ENCODE data around the gene DGKB.

DGKB gene

GRCh38 chr7:14407246-14408015 is 495.1 kb downstream of the DGKB start:
- TF ChIP-seq CTCF (IDR thresholded peaks at IDR 0.05; ENCODE audit: low read length) (no peak), EZH2phosphoT487 (IDR thresholded peaks at IDR 0.05; ENCODE audit: low read length) (no peak), EZH2 (optimal IDR thresholded peaks at IDR 0.05; ENCODE audit: low read depth, low read length) (no peak)
- Histone ChIP-seq H3K4me1 (ENCODE audit: low read length) (no peaks in the 10 kb centered on the region), H3K9ac (ENCODE audit: low read length) (no peak overlapping the region), H4K20me1 (ENCODE audit: insufficient read depth, low read length) (no peaks in the 10 kb centered on the region), H3K79me2 (ENCODE audit: low read length) (no peaks in the 10 kb centered on the region), H3K9me2 (replicated peaks; ENCODE audit: insufficient read depth, low read length) (no peaks in the 10 kb centered on the region), H3K36me3 (replicated peaks; ENCODE audit: insufficient read depth, low read length) (no peaks in the 10 kb centered on the region), H2AFZ (ENCODE audit: low read length) (no peak overlapping the region), H3K27me3 (replicated peaks; ENCODE audit: insufficient read depth, low read length) (no peaks in the 10 kb centered on the region), H3K4me2 (ENCODE audit: low read depth, low read length) (no peak overlapping the region), H3F3A (ENCODE audit: insufficient read depth, low read length) (no peaks in the 10 kb centered on the region), H3K4me3 (ENCODE audit: low read length) (no peak overlapping the region), H3K27ac (ENCODE audit: low read length) (no peak overlapping the region), H3K9me3 (replicated peaks; ENCODE audit: insufficient read depth, low read length) (no peaks in the 10 kb centered on the region)
- DNase-seq = no peak

- no peak for TF ChIP-seq EZH2phosphoT487 (IDR thresholded peaks at IDR 0.05; ENCODE audit: low read length)
- TF ChIP-seq CTCF (IDR thresholded peaks at IDR 0.05; ENCODE audit: low read length) = no peak
- TF ChIP-seq EZH2 (optimal IDR thresholded peaks at IDR 0.05; ENCODE audit: low read depth, low read length) = no peak
- DNase-seq = no peak
- H3K9ac ChIP-seq (ENCODE audit: low read length) = no peak overlapping the region
- no peaks in the 10 kb centered on the region for H4K20me1 ChIP-seq (ENCODE audit: insufficient read depth, low read length)
- no peak overlapping the region for H3K4me3 ChIP-seq (ENCODE audit: low read length)
- H3K79me2 ChIP-seq (ENCODE audit: low read length) = no peaks in the 10 kb centered on the region
- no peaks in the 10 kb centered on the region for H3K27me3 ChIP-seq (replicated peaks; ENCODE audit: insufficient read depth, low read length)
- H3K9me2 ChIP-seq (replicated peaks; ENCODE audit: insufficient read depth, low read length) = no peaks in the 10 kb centered on the region
- no peaks in the 10 kb centered on the region for H3K9me3 ChIP-seq (replicated peaks; ENCODE audit: insufficient read depth, low read length)
- no peak overlapping the region for H3K27ac ChIP-seq (ENCODE audit: low read length)
- no peak overlapping the region for H3K4me2 ChIP-seq (ENCODE audit: low read depth, low read length)
- no peaks in the 10 kb centered on the region for H3K4me1 ChIP-seq (ENCODE audit: low read length)
- H3F3A ChIP-seq (ENCODE audit: insufficient read depth, low read length) = no peaks in the 10 kb centered on the region
- H3K36me3 ChIP-seq (replicated peaks; ENCODE audit: insufficient read depth, low read length) = no peaks in the 10 kb centered on the region
- H2AFZ ChIP-seq (ENCODE audit: low read length) = no peak overlapping the region
These were observed 499.0 kb downstream of the DGKB start for GRCh38 chr7:14403587-14403986.

GRCh38 chr7:14400271-14400670 is 502.3 kb downstream of the DGKB start:
- no peaks in the 10 kb centered on the region for H3F3A ChIP-seq (ENCODE audit: insufficient read depth, low read length)
- TF ChIP-seq EZH2phosphoT487 (IDR thresholded peaks at IDR 0.05; ENCODE audit: low read length) (no peak), EZH2 (optimal IDR thresholded peaks at IDR 0.05; ENCODE audit: low read depth, low read length) (no peak), CTCF (IDR thresholded peaks at IDR 0.05; ENCODE audit: low read length) (no peak)
- no peak overlapping the region for H3K4me2 ChIP-seq (ENCODE audit: low read depth, low read length)
- no peak overlapping the region for H2AFZ ChIP-seq (ENCODE audit: low read length)
- no peak overlapping the region for H3K9ac ChIP-seq (ENCODE audit: low read length)
- DNase-seq = no peak
- no peaks in the 10 kb centered on the region for H3K9me2 ChIP-seq (replicated peaks; ENCODE audit: insufficient read depth, low read length)
- no peaks in the 10 kb centered on the region for H3K27me3 ChIP-seq (replicated peaks; ENCODE audit: insufficient read depth, low read length)
- no peaks in the 10 kb centered on the region for H3K79me2 ChIP-seq (ENCODE audit: low read length)
- H3K9me3 ChIP-seq (replicated peaks; ENCODE audit: insufficient read depth, low read length) = no peaks in the 10 kb centered on the region
- H3K4me1 ChIP-seq (ENCODE audit: low read length) = no peaks in the 10 kb centered on the region
- no peaks in the 10 kb centered on the region for H4K20me1 ChIP-seq (ENCODE audit: insufficient read depth, low read length)
- no peaks in the 10 kb centered on the region for H3K36me3 ChIP-seq (replicated peaks; ENCODE audit: insufficient read depth, low read length)
- H3K4me3 ChIP-seq (ENCODE audit: low read length) = no peak overlapping the region
- no peak overlapping the region for H3K27ac ChIP-seq (ENCODE audit: low read length)

Data from MM.1S (cell line).